ENCODE measurements around the gene DTX3. TPM values are rescaled to one million over a fixed set of nuclear protein-coding genes. Genes with fewer than 3 reads are reported as not detected.

The DTX3 gene
- total RNA-seq, 1 donor from 2014 or later, result 18.3 TPM

GRCh38 chr12:57609781-57610553 lies 5.3 kb downstream of the DTX3 start:
- FAIRE-seq (no peak), DNase-seq (ENCODE audit: low read depth) (no peak)
- Histone ChIP-seq H4K20me1 (ENCODE audit: insufficient read depth, low read length) (no peaks in the 10 kb centered on the region), H3K79me2 (ENCODE audit: insufficient read depth, low read length) (no peaks in the 10 kb centered on the region), H3K9me3 (ENCODE audit: insufficient read depth, low read depth, low read length) (no peaks in the 10 kb centered on the region), H3K27ac (ENCODE audit: low read depth, low read length) (no peak overlapping the region), H3K36me3 (ENCODE audit: insufficient read depth, low read length) (no peaks in the 10 kb centered on the region), H3K4me2 (ENCODE audit: low read length) (peak overlapping the region; percentile 89), H3K4me3 (ENCODE audit: insufficient read depth, low read depth, low read length) (no peak overlapping the region), H3K4me1 (ENCODE audit: insufficient read depth, low read length) (peaks cover 19% of the 10 kb centered on the region), H2AFZ (ENCODE audit: low read depth, low read length) (peak overlapping the region; percentile 45), H3K27me3 (ENCODE audit: insufficient read depth, low read length) (no peaks in the 10 kb centered on the region), H3K9ac (ENCODE audit: low read length) (no peak overlapping the region)
- H3K27me3 Mint-ChIP-seq (ENCODE audit: low read depth, unreplicated experiment), result peaks cover 17% of the 10 kb centered on the region
- H3K9me3 Mint-ChIP-seq (ENCODE audit: unreplicated experiment), result no peaks in the 10 kb centered on the region
- H3K36me3 Mint-ChIP-seq (ENCODE audit: low read depth, unreplicated experiment), result peaks cover 27% of the 10 kb centered on the region
- peaks cover 13% of the 10 kb centered on the region for H3K4me1 Mint-ChIP-seq (ENCODE audit: low read depth, unreplicated experiment)
- peak overlapping the region; percentile 12 for H3K27ac Mint-ChIP-seq (ENCODE audit: unreplicated experiment)
- TF ChIP-seq CTCF (IDR thresholded peaks at IDR 0.05; ENCODE audit: insufficient read depth, low read depth, low read length), result no peak
- TF ChIP-seq EZH2 (IDR thresholded peaks at IDR 0.05; ENCODE audit: insufficient read depth, low read length), result no peak
- H3K4me3 Mint-ChIP-seq (ENCODE audit: unreplicated experiment), result peak overlapping the region; percentile 78

GRCh38 chr12:57610554-57611107 lies 6.0 kb downstream of the DTX3 start:
- no peak overlapping the region for H3K27ac Mint-ChIP-seq (ENCODE audit: unreplicated experiment)
- H3K9me3 Mint-ChIP-seq (ENCODE audit: unreplicated experiment), result no peaks in the 10 kb centered on the region
- H3K27ac ChIP-seq (ENCODE audit: low read depth, low read length), result no peak overlapping the region
- no peaks in the 10 kb centered on the region for H3K79me2 ChIP-seq (ENCODE audit: insufficient read depth, low read length)
- peaks cover 34% of the 10 kb centered on the region for H3K36me3 Mint-ChIP-seq (ENCODE audit: low read depth, unreplicated experiment)
- H3K9ac ChIP-seq (ENCODE audit: low read length), result peak overlapping the region; percentile 81
- FAIRE-seq, result no peak
- TF ChIP-seq CTCF (IDR thresholded peaks at IDR 0.05; ENCODE audit: insufficient read depth, low read depth, low read length) (no peak), EZH2 (IDR thresholded peaks at IDR 0.05; ENCODE audit: insufficient read depth, low read length) (no peak)
- H3K4me2 ChIP-seq (ENCODE audit: low read length), result peak overlapping the region; percentile 89
- peaks cover 14% of the 10 kb centered on the region for H3K4me1 ChIP-seq (ENCODE audit: insufficient read depth, low read length)
- peak overlapping the region; percentile 61 for H3K4me3 ChIP-seq (ENCODE audit: insufficient read depth, low read depth, low read length)
- peak overlapping the region; percentile 85 for H2AFZ ChIP-seq (ENCODE audit: low read depth, low read length)
- H3K36me3 ChIP-seq (ENCODE audit: insufficient read depth, low read length), result no peaks in the 10 kb centered on the region
- peaks cover 8% of the 10 kb centered on the region for H3K4me1 Mint-ChIP-seq (ENCODE audit: low read depth, unreplicated experiment)
- H3K4me3 Mint-ChIP-seq (ENCODE audit: unreplicated experiment), result peak overlapping the region; percentile 78
- peaks cover 22% of the 10 kb centered on the region for H3K27me3 Mint-ChIP-seq (ENCODE audit: low read depth, unreplicated experiment)
- H4K20me1 ChIP-seq (ENCODE audit: insufficient read depth, low read length), result no peaks in the 10 kb centered on the region
- no peak for DNase-seq (ENCODE audit: low read depth)
- no peaks in the 10 kb centered on the region for H3K9me3 ChIP-seq (ENCODE audit: insufficient read depth, low read depth, low read length)
- H3K27me3 ChIP-seq (ENCODE audit: insufficient read depth, low read length), result no peaks in the 10 kb centered on the region
